H1 (cell line): ENCODE measurements around the gene HIVEP3.

Experiments
- BCL11A ChIP-seq, 2 experiments: IDR thresholded peaks; one replicate each; pipeline ENCODE4 v1.6.1; 2011; ENCODE audit warnings: low read depth in 2 of 2, low read length in 2 of 2, mild to moderate bottlenecking in 2 of 2
- BRCA1 ChIP-seq: IDR thresholded peaks from 2 replicates; pipeline ENCODE4 v1.6.1; 2012; ENCODE audit warnings: low read depth, low read length, improper control_type of control experiment
- CHD2 ChIP-seq: IDR thresholded peaks from 2 replicates; pipeline ENCODE4 v1.6.1; 2012; ENCODE audit warnings: low read length, improper control_type of control experiment
- CTCF ChIP-seq, 3 experiments: IDR thresholded peaks; 1 replicate in 2 of 3; 2 replicates in 1 of 3; pipeline versions ENCODE4 v1.5.1 to v1.6.1; 2011; ENCODE audit warnings: low read length in 3 of 3, mild to moderate bottlenecking in 3 of 3, inconsistent platforms in 2 of 3, low read depth in 1 of 3, moderate library complexity in 1 of 3; ENCODE audit not compliant: insufficient read depth in 1 of 3; ENCODE audit errors: control extremely low read depth in 1 of 3
- HDAC2 ChIP-seq, 2 experiments: fragments of 300-600 bp in 1 of 2; sonication (generic) in 1 of 2; IDR thresholded peaks; 2 replicates each; pipeline ENCODE4 v1.6.1; 2011 to 2012; ENCODE audit warnings: low read depth in 2 of 2, low read length in 2 of 2, mild to moderate bottlenecking in 2 of 2, moderate library complexity in 2 of 2, borderline replicate concordance in 1 of 2, inconsistent platforms in 1 of 2
- POLR2A ChIP-seq, 2 experiments: IDR thresholded peaks; 1 replicate in 1 of 2; 2 replicates in 1 of 2; pipeline ENCODE4 v1.6.1; 2011; ENCODE audit warnings: low read depth in 2 of 2, low read length in 2 of 2, mild to moderate bottlenecking in 2 of 2; ENCODE audit errors: control extremely low read depth in 1 of 2
- POLR2AphosphoS5 ChIP-seq: IDR thresholded peaks from 2 replicates; pipeline ENCODE4 v1.6.1; 2011; ENCODE audit warnings: low read depth, low read length
- YY1 ChIP-seq: IDR thresholded peaks from 2 replicates; pipeline ENCODE4 v1.6.1; 2011; ENCODE audit warnings: low read depth, mild to moderate bottlenecking, low read length
- ZNF274 ChIP-seq: IDR thresholded peaks from 2 replicates; pipeline ENCODE4 v1.7.0; 2012; ENCODE audit warnings: low read length, borderline replicate concordance; ENCODE audit errors: extremely low read depth

GRCh38 chr1:41844255-41844654 lies 74.5 kb downstream of the HIVEP3 start:
- no peak for TF ChIP-seq BCL11A (IDR thresholded peaks at IDR 0.05; ENCODE audit: low read depth in 2 of 2, low read length in 2 of 2)
- TF ChIP-seq CTCF (IDR thresholded peaks at IDR 0.05; ENCODE audit: control extremely low read depth in 1 of 3, insufficient read depth in 1 of 3, low read depth in 1 of 3, low read length in 3 of 3), result no peak
- no peak for TF ChIP-seq POLR2A (IDR thresholded peaks at IDR 0.05; ENCODE audit: control extremely low read depth in 1 of 2, low read depth in 2 of 2, low read length in 2 of 2)
- no peak for TF ChIP-seq POLR2AphosphoS5
- TF ChIP-seq HDAC2 (IDR thresholded peaks at IDR 0.05; ENCODE audit: borderline replicate concordance in 1 of 2, low read depth in 2 of 2, low read length in 2 of 2), result no peak
- no peak for TF ChIP-seq CHD2
- TF ChIP-seq BRCA1, result no peak
- no peak for TF ChIP-seq YY1
- no peak for TF ChIP-seq ZNF274
